Mesothelial cell of epicardium (in vitro differentiated cells): ENCODE data around the gene CMPK1. TPM values are rescaled to one million over a fixed set of nuclear protein-coding genes. Genes with fewer than 3 reads are reported as not detected.
A peak's percentile ranks its signal among the peaks of the same experiment; 100 is the strongest.

Source experiments
- DNase-seq, 2 experiments: peaks; one replicate each; pipeline ENCODE4 v3.0.0; 2021; ENCODE audit warnings: low spot score in 2 of 2; ENCODE audit not compliant: unreplicated experiment in 2 of 2
- H3K27ac Mint-ChIP-seq: 2 replicates; pipeline ENCODE4 v1.8.0; 2021; ENCODE audit warnings: mixed read lengths
- H3K27me3 Mint-ChIP-seq: 2 replicates; pipeline ENCODE4 v1.8.0; 2021; ENCODE audit warnings: low read depth, mixed read lengths
- H3K36me3 Mint-ChIP-seq: 2 replicates; pipeline ENCODE4 v1.8.0; 2021; ENCODE audit warnings: mixed read lengths
- H3K4me1 Mint-ChIP-seq: 2 replicates; pipeline ENCODE4 v1.8.0; 2021; ENCODE audit warnings: mixed read lengths
- H3K4me3 Mint-ChIP-seq: 2 replicates; pipeline ENCODE4 v1.8.0; 2021; ENCODE audit warnings: mild to moderate bottlenecking, moderate library complexity, mixed read lengths
- H3K9me3 Mint-ChIP-seq: 2 replicates; pipeline ENCODE4 v1.8.0; 2021; ENCODE audit warnings: mixed read lengths
- total RNA-seq: library from RNA; stranded (reverse); gene quantifications from 3 replicates; pipeline ENCODE4 v1.2.1, GENCODE V29; 2021
- TF ChIP-seq, protein P1 (sequence below): fragments of 200-600 bp; sonication (generic); IDR thresholded peaks from one replicate; pipeline ENCODE4 v1.5.0; 2021; ENCODE audit warnings: antibody characterized with exemption; ENCODE audit not compliant: unreplicated experiment

The CMPK1 gene
- total RNA-seq, 1 donor from 2014 or later = 36.9 TPM

- Mint-ChIP-seq H3K27me3 (peaks cover 34% of the 10 kb centered on the region), H3K4me3 (no peak overlapping the region), H3K4me1 (peaks cover 37% of the 10 kb centered on the region), H3K27ac (no peak overlapping the region), H3K36me3 (no peaks in the 10 kb centered on the region), H3K9me3 (no peaks in the 10 kb centered on the region)
- DNase-seq = no peak
- TF ChIP-seq, protein P1, sequence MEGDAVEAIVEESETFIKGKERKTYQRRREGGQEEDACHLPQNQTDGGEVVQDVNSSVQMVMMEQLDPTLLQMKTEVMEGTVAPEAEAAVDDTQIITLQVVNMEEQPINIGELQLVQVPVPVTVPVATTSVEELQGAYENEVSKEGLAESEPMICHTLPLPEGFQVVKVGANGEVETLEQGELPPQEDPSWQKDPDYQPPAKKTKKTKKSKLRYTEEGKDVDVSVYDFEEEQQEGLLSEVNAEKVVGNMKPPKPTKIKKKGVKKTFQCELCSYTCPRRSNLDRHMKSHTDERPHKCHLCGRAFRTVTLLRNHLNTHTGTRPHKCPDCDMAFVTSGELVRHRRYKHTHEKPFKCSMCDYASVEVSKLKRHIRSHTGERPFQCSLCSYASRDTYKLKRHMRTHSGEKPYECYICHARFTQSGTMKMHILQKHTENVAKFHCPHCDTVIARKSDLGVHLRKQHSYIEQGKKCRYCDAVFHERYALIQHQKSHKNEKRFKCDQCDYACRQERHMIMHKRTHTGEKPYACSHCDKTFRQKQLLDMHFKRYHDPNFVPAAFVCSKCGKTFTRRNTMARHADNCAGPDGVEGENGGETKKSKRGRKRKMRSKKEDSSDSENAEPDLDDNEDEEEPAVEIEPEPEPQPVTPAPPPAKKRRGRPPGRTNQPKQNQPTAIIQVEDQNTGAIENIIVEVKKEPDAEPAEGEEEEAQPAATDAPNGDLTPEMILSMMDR = no peak
Observed at GRCh38 chr1:47405697-47406096, 72.1 kb downstream of the CMPK1 start.

- no peak for DNase-seq
- Mint-ChIP-seq H3K9me3 (no peaks in the 10 kb centered on the region), H3K27ac (no peak overlapping the region), H3K36me3 (no peaks in the 10 kb centered on the region), H3K27me3 (peaks cover 29% of the 10 kb centered on the region), H3K4me3 (no peak overlapping the region), H3K4me1 (peaks cover 39% of the 10 kb centered on the region)
- TF ChIP-seq, protein P1 = no peak
Observed at GRCh38 chr1:47406966-47407365, 73.4 kb downstream of the CMPK1 start.

- Mint-ChIP-seq H3K9me3 (no peaks in the 10 kb centered on the region), H3K4me1 (peaks cover 39% of the 10 kb centered on the region), H3K27ac (no peak overlapping the region), H3K36me3 (no peaks in the 10 kb centered on the region), H3K4me3 (no peak overlapping the region), H3K27me3 (peaks cover 23% of the 10 kb centered on the region)
- no peak for DNase-seq
- TF ChIP-seq, protein P1 = no peak
Observed at GRCh38 chr1:47407481-47407880, 73.9 kb downstream of the CMPK1 start.

DNA sequence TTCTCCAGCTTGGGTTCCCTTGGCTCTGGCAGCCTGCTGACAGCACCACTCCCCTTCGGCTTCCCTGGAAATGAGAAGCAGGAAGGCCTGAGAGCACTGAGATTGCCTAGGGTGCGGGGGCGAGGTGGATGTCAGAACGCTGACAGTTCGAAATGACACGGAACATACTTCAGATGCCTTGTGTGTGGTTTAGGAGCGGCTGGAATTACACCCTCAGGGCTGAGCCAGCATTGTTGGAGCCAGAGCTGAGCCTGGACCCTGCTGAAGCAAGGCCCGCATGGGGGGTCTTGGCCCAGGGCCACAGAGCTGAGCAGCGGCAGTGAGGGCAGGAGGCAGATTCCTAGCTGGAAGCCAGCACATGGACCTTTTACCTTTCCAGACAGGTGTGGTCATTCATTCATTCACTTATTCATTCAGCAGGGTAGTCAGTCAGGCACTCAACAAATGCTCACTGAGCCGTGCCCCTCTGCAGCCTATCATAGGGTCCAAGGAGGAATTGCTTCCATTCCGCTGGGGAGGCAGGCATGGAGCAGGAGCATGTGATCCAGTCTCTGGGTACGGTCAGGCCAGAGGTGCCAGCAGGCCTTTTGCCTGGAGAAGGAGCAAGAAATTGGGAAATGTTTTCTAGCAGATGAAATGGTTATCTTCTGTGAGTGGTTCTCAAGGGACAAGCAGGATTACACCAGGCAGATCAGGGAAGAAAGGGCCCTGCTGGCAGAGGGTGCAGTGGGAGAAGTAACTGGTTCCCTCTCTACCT lies 75.9 kb downstream of the CMPK1 start:
- peak; percentile 48 to 79 for DNase-seq
- Mint-ChIP-seq H3K9me3 (no peaks in the 10 kb centered on the region), H3K27me3 (peaks cover 27% of the 10 kb centered on the region), H3K36me3 (no peaks in the 10 kb centered on the region), H3K4me3 (no peak overlapping the region), H3K27ac (peak overlapping the region; percentile 70), H3K4me1 (peaks cover 39% of the 10 kb centered on the region)
- TF ChIP-seq, protein P1 = no peak

- Mint-ChIP-seq H3K36me3 (no peaks in the 10 kb centered on the region), H3K27me3 (peaks cover 31% of the 10 kb centered on the region), H3K27ac (peak overlapping the region; percentile 70), H3K4me1 (peaks cover 39% of the 10 kb centered on the region), H3K9me3 (no peaks in the 10 kb centered on the region), H3K4me3 (no peak overlapping the region)
- TF ChIP-seq, protein P1 = no peak
- DNase-seq = no peak
Observed at GRCh38 chr1:47410068-47410455, 76.5 kb downstream of the CMPK1 start.
